Cardiac muscle cell (in vitro differentiated cells and primary cell): ENCODE results near the gene ATRAID. TPM values are rescaled to one million over a fixed set of nuclear protein-coding genes. Genes with fewer than 3 reads are reported as not detected.
A peak's percentile ranks its signal among the peaks of the same experiment; 100 is the strongest.

Experiments
- DNase-seq, 2 donors: peaks; one replicate each; pipeline versions ENCODE4 v3.0.0 to v3.0.0-alpha.2; 2010 to 2017; ENCODE audit warnings: low read depth in 1 of 2, low spot score in 1 of 2
- H3K27ac ChIP-seq: fragments of 200-600 bp; sonication (generic); 2 replicates; pipeline ENCODE4 v1.5.1; 2016
- H3K27me3 ChIP-seq: fragments of 200-600 bp; sonication (generic); 2 replicates; pipeline ENCODE4 v1.6.0; 2016; ENCODE audit warnings: control low read depth
- H3K36me3 ChIP-seq: fragments of 200-600 bp; sonication (generic); 2 replicates; pipeline ENCODE4 v1.5.1; 2016; ENCODE audit warnings: control low read depth
- H3K4me1 ChIP-seq: fragments of 200-600 bp; sonication (generic); 2 replicates; pipeline ENCODE4 v1.8.1; 2017; ENCODE audit warnings: low read depth, mild to moderate bottlenecking, mixed run types
- H3K4me3 ChIP-seq: fragments of 200-600 bp; sonication (generic); 2 replicates; pipeline ENCODE4 v1.5.1; 2016; ENCODE audit warnings: mild to moderate bottlenecking
- H3K9me3 ChIP-seq: fragments of 200-600 bp; sonication (generic); 2 replicates; pipeline ENCODE4 v1.5.1; 2017; ENCODE audit warnings: low read depth, mild to moderate bottlenecking, control low read depth
- CTCF ChIP-seq: IDR thresholded peaks from 2 replicates; pipeline ENCODE4 v1.5.1; 2012; ENCODE audit warnings: low read depth, mild to moderate bottlenecking, low read length
- polyA plus RNA-seq: library from polyadenylated mRNA; unstranded; fragments of >200 nt; fragmentation: Nextera tagmentation; extraction: Ambion mirVana; gene quantifications from 2 replicates; pipeline ENCODE4 v1.2.1, GENCODE V29; 2016
- total RNA-seq: library from RNA; depleted of rRNA; stranded (reverse); fragments of >200 nt; gene quantifications from 2 replicates; pipeline ENCODE4 v1.2.3, GENCODE V29; 2016

Gene ATRAID
- total and polyA plus RNA-seq, 2 experiments from 2014 or later: 177 to 290 TPM

DNA sequence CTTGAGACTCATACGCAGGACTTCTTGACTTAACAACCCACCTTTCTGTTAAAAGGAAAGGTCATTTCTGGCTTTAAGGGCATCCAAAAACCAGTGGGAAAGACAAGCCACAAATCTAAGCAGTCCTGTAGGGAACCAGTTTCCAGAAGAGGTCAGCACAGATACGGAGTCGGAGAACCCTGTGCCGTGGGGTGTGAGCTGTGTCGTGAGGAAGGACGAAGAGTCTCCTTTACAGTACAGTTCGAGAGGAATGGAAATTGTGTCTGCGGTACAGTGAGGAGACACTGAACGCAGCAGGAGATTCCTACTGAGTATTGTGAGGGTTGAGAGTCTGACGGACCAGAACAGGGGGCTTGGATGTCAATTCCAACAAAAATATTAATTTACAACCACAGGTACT, 33.3 kb downstream of the ATRAID start:
- no peak overlapping the region for H3K27ac ChIP-seq

GRCh38 chr2:27245626-27246025, 33.8 kb downstream of the ATRAID start:
- H3K27ac ChIP-seq: no peak overlapping the region
- H3K36me3 ChIP-seq: peaks cover 12% of the 10 kb centered on the region
- H3K4me3 ChIP-seq: no peak overlapping the region
- no peaks in the 10 kb centered on the region for H3K27me3 ChIP-seq
- TF ChIP-seq CTCF: no peak
- DNase-seq: no peak
- peaks cover 20% of the 10 kb centered on the region for H3K4me1 ChIP-seq
- H3K9me3 ChIP-seq: no peaks in the 10 kb centered on the region

More for the DNA sequence above, 33.3 kb downstream of the ATRAID start:
- DNase-seq: no peak
- H3K27me3 ChIP-seq: no peaks in the 10 kb centered on the region
- H3K9me3 ChIP-seq: no peaks in the 10 kb centered on the region
- H3K4me3 ChIP-seq: no peak overlapping the region
- H3K4me1 ChIP-seq: peaks cover 16% of the 10 kb centered on the region
- H3K36me3 ChIP-seq: peaks cover 16% of the 10 kb centered on the region
- no peak for TF ChIP-seq CTCF

- TF ChIP-seq CTCF: no peak
- H3K27me3 ChIP-seq: no peaks in the 10 kb centered on the region
- no peaks in the 10 kb centered on the region for H3K9me3 ChIP-seq
- no peak overlapping the region for H3K4me3 ChIP-seq
- no peak for DNase-seq
- H3K4me1 ChIP-seq: peaks cover 22% of the 10 kb centered on the region
- peaks cover under 1% of the 10 kb centered on the region for H3K36me3 ChIP-seq
- H3K27ac ChIP-seq: no peak overlapping the region
These were observed 36.1 kb downstream of the ATRAID start for GRCh38 chr2:27247893-27248292.

DNA sequence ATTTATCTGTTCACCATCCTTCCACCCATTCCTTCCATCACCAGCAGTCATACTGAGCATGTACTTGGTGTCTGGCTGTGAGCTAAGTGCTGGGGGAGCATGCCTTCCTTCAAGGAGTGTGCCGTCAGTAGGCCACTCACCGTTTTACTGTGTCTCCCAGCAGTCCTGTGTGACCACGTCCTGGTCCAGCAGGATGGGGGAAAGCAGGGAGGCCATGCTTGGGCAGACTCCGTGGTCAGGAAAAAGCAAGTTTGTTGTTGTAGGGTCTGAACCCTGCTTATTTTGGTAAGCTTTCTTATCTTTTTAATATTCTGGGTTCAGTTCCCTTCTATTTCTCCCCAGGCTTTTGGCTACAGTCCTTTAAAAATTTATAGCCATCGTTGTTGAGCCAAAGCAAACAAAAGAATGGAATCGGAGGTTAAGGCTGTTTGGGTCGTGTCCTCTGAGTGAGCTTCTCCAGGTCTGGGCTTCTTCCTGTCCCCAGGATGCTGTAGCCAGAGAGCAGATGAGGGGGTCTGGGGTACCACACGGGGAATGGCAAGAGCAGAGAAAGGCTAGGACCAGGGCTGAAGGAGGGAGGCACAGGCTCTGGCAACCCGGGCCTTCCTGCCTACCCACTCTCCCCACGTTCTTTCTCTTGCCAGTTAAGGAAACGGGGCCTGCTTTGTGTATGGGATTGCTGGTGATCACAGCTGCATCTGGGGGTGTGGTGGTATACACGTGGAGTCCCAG, 37.5 kb downstream of the ATRAID start:
- H3K4me3 ChIP-seq: no peak overlapping the region
- peaks cover 8% of the 10 kb centered on the region for H3K4me1 ChIP-seq
- H3K27ac ChIP-seq: no peak overlapping the region
- TF ChIP-seq CTCF: no peak
- peaks cover 2% of the 10 kb centered on the region for H3K36me3 ChIP-seq
- H3K27me3 ChIP-seq: no peaks in the 10 kb centered on the region
- DNase-seq: no peak
- no peaks in the 10 kb centered on the region for H3K9me3 ChIP-seq

DNA sequence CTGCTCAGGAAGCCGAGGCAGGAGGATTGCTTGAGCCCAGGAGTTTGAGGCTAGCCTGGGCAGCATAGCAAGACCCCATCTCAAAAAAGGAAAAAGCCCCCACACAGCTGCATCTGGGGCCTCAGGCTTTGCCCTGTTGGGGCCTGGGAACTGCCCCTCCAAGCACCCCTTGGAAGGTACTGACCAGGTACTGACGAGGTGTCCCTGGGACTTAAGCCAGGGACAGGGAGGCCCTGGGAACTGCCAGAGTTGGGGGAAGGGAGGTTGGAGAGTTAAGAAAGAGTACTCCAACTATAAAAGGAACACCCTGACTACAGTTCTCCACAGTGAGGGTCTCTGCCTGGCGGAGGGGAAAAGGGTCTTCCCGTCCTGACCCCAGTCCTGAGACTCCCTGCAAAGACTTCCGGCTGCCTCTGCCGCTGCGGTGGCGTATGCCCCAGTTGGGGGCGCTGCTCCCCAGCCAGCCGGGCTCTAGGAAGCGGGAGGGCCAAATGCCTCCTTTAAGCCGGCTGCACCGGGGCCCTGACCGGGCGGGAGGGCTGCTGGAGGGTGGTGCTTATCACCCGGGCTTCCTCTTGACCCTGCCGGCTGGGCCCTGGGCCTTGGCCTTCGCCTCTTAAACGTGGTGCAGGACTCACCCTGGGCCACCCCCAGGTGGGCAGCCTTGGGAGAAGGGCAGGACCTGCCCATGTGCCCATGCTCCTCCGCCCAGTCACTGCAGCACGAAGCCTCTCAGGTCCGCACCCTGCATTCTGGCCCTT, 38.2 kb downstream of the ATRAID start:
- no peaks in the 10 kb centered on the region for H3K9me3 ChIP-seq
- TF ChIP-seq CTCF: peak; percentile 85
- peak overlapping the region; percentile 61 for H3K27ac ChIP-seq
- DNase-seq: peak; percentile 67 to 93
- H3K4me3 ChIP-seq: no peak overlapping the region
- H3K27me3 ChIP-seq: no peaks in the 10 kb centered on the region
- peaks cover 8% of the 10 kb centered on the region for H3K4me1 ChIP-seq
- H3K36me3 ChIP-seq: peaks cover 2% of the 10 kb centered on the region
